Embryonic facial prominence (tissue), 1 donor: Measurements from ENCODE around the gene PDE4DIP.
"Not testable (repeated sequence)": the region's sequence is repeated elsewhere in the genome, so short reads cannot be mapped to it uniquely, and the experiment has no call there.

Experiments
- DNase-seq: peaks from one replicate; pipeline ENCODE4 v3.0.0-alpha.2; 2016; ENCODE audit errors: extremely low spot score

Gene PDE4DIP

GRCh38 chr1:148975453-148975852 lies 131.2 kb downstream of the PDE4DIP start:
- not testable (repeated sequence) for DNase-seq

- not testable (repeated sequence) for DNase-seq
Observed at GRCh38 chr1:148975866-148976537, 131.8 kb downstream of the PDE4DIP start.

GRCh38 chr1:148977785-148978184 lies 133.6 kb downstream of the PDE4DIP start:
- not testable (repeated sequence) for DNase-seq

GRCh38 chr1:148989378-148989777 lies 145.2 kb downstream of the PDE4DIP start:
- DNase-seq, result not testable (repeated sequence)

- DNase-seq, result not testable (repeated sequence)
Observed at GRCh38 chr1:148990233-148990788, 146.1 kb downstream of the PDE4DIP start.

GRCh38 chr1:148991818-148992217 lies 147.6 kb downstream of the PDE4DIP start:
- not testable (repeated sequence) for DNase-seq

- DNase-seq, result not testable (repeated sequence)
Observed at GRCh38 chr1:148992364-148992763, 148.1 kb downstream of the PDE4DIP start.

GRCh38 chr1:148996449-148997224 lies 152.4 kb downstream of the PDE4DIP start:
- DNase-seq, result not testable (repeated sequence)

- DNase-seq, result not testable (repeated sequence)
Observed at GRCh38 chr1:148997405-148997804, 153.2 kb downstream of the PDE4DIP start.

- not testable (repeated sequence) for DNase-seq
Observed at GRCh38 chr1:149002664-149003063, 158.4 kb downstream of the PDE4DIP start.

- not testable (repeated sequence) for DNase-seq
Observed at GRCh38 chr1:149008326-149008725, 164.1 kb downstream of the PDE4DIP start.

GRCh38 chr1:149008769-149009168 lies 164.5 kb downstream of the PDE4DIP start:
- DNase-seq, result not testable (repeated sequence)

GRCh38 chr1:149009761-149010160 lies 165.5 kb downstream of the PDE4DIP start:
- DNase-seq, result not testable (repeated sequence)

- DNase-seq, result not testable (repeated sequence)
Observed at GRCh38 chr1:149012599-149012998, 168.4 kb downstream of the PDE4DIP start.

- not testable (repeated sequence) for DNase-seq
Observed at GRCh38 chr1:149013513-149013912, 169.3 kb downstream of the PDE4DIP start.

GRCh38 chr1:149015522-149015921 lies 171.3 kb downstream of the PDE4DIP start:
- DNase-seq, result not testable (repeated sequence)

GRCh38 chr1:149016626-149017025 lies 172.4 kb downstream of the PDE4DIP start:
- not testable (repeated sequence) for DNase-seq

GRCh38 chr1:149018577-149018976 lies 174.3 kb downstream of the PDE4DIP start:
- not testable (repeated sequence) for DNase-seq

- not testable (repeated sequence) for DNase-seq
Observed at GRCh38 chr1:149024327-149024726, 180.1 kb downstream of the PDE4DIP start.

GRCh38 chr1:149033916-149034315 lies 189.7 kb downstream of the PDE4DIP start:
- not testable (repeated sequence) for DNase-seq

GRCh38 chr1:149043056-149043455 lies 198.8 kb downstream of the PDE4DIP start:
- not testable (repeated sequence) for DNase-seq

GRCh38 chr1:149064611-149065010 lies 220.4 kb downstream of the PDE4DIP start:
- DNase-seq, result not testable (repeated sequence)
